HepG2 (cell line): Measurements from ENCODE around the gene MEF2A. TPM values are rescaled to one million over a fixed set of nuclear protein-coding genes. Genes with fewer than 3 reads are reported as not detected.

Experiments used
- ATAC-seq: fragments of 200-7000 bp; cut with Tn5 transposase; 3 replicates; pipeline ENCODE4 v1.9.1; 2020; ENCODE audit warnings: mild to moderate bottlenecking, moderate library complexity
- BruUV-seq: library from RNA; stranded (reverse); fragments of 400-500 nt; replicated peaks from 2 replicates; lab custom pipeline; 2021; lab: Mats Ljungman, UMichigan
- CTCF ChIA-PET: fragments of 300-600 bp; formaldehyde crosslinking; extraction: SDS; loops from one replicate; lab custom pipeline; 2021; ENCODE audit warnings: low total read pairs, inconsistent platforms, low intra/inter-chr PET ratio; lab: Yijun Ruan, JAX
- POLR2A ChIA-PET: fragments of 350-600 bp; sonication (Branson Sonifier 250); formaldehyde crosslinking; loops from one replicate; lab custom pipeline; 2020; ENCODE audit warnings: antibody characterized with exemption, inconsistent platforms; lab: Yijun Ruan, JAX
- DNase-seq: peaks from one replicate; pipeline ENCODE4 v3.0.0-alpha.2; 2015; ENCODE audit warnings: low spot score
- FAIRE-seq: peaks from 3 replicates; lab custom pipeline; 2011; peaks lifted over from hg19 to GRCh38; lab: Jason Lieb, UNC
- H2AFZ ChIP-seq: one replicate; pipeline ENCODE4 v1.6.1; 2011; ENCODE audit warnings: low read length, inconsistent platforms
- H3K27ac ChIP-seq: fragments of 300-600 bp; 3 replicates; pipeline ENCODE4 v1.8.0; 2011; ENCODE audit warnings: mixed run types, mild to moderate bottlenecking, mixed read lengths, low read length, inconsistent platforms; ENCODE audit not compliant: insufficient read depth; ENCODE audit errors: extremely low read length
- H3K27me3 ChIP-seq, 2 experiments: fragments of 200-600 bp in 1 of 2; 2 replicates in 1 of 2; 3 replicates in 1 of 2; pipeline versions ENCODE4 v1.6.0 to v1.8.0; 2011; ENCODE audit warnings: low read length in 2 of 2, mild to moderate bottlenecking in 2 of 2, moderate library complexity in 2 of 2, inconsistent platforms in 1 of 2; ENCODE audit not compliant: insufficient read depth in 2 of 2, control insufficient read depth in 1 of 2
- H3K36me3 ChIP-seq, 2 experiments: fragments of 200-600 bp in 1 of 2; replicated peaks in 1 of 2; 2 replicates in 1 of 2; 3 replicates in 1 of 2; pipeline versions ENCODE4 v1.5.1 to v1.8.0; 2011; ENCODE audit warnings: low read length in 2 of 2, inconsistent platforms in 1 of 2; ENCODE audit not compliant: insufficient read depth in 2 of 2, control insufficient read depth in 1 of 2
- H3K4me1 ChIP-seq: 2 replicates; pipeline ENCODE4 v1.5.1; 2012; ENCODE audit warnings: low read length, inconsistent platforms; ENCODE audit not compliant: insufficient read depth
- H3K4me2 ChIP-seq: 2 replicates; pipeline ENCODE4 v1.6.0; 2011; ENCODE audit warnings: low read depth, low read length, inconsistent platforms
- H3K4me3 ChIP-seq, 3 experiments: fragments of 200-600 bp in 1 of 3; sonication (generic), shearing (Covaris generic) in 1 of 3; replicated peaks in 1 of 3; 2 replicates each; pipeline ENCODE4 v1.5.1; 2011 to 2016; ENCODE audit warnings: low read length in 3 of 3, inconsistent platforms in 2 of 3, low read depth in 2 of 3, mild to moderate bottlenecking in 2 of 3, control low read depth in 1 of 3, mixed read lengths in 1 of 3; ENCODE audit not compliant: insufficient read depth in 1 of 3
- H3K79me2 ChIP-seq: one replicate; pipeline ENCODE4 v1.6.1; 2011; ENCODE audit warnings: low read length, inconsistent platforms; ENCODE audit not compliant: insufficient read depth
- H3K9ac ChIP-seq: 2 replicates; pipeline ENCODE4 v1.6.0; 2011; ENCODE audit warnings: mild to moderate bottlenecking, low read depth, low read length, inconsistent platforms; ENCODE audit not compliant: insufficient read depth
- H3K9me3 ChIP-seq: 2 replicates; pipeline ENCODE4 v1.5.1; 2012; ENCODE audit warnings: mild to moderate bottlenecking, low read length
- H4K20me1 ChIP-seq: 2 replicates; pipeline ENCODE4 v1.6.0; 2011; ENCODE audit warnings: inconsistent platforms, mild to moderate bottlenecking, low read length, moderate library complexity; ENCODE audit not compliant: insufficient read depth
- CEBPG ChIP-seq: IDR thresholded peaks from 2 replicates; pipeline ENCODE4 v1.6.1; 2016
- CHD4 ChIP-seq: fragments of 200-600 bp; sonication (generic); IDR thresholded peaks from 2 replicates; pipeline ENCODE4 v1.7.0; 2017; ENCODE audit warnings: mild to moderate bottlenecking, low read length, borderline replicate concordance
- HIVEP1 ChIP-seq: sonication (generic); formaldehyde crosslinking; IDR thresholded peaks from 2 replicates; pipeline ENCODE4 v1.4.0; 2020; ENCODE audit warnings: mild to moderate bottlenecking, missing genetic modification reagents
- POLR2AphosphoS5 ChIP-seq: IDR thresholded peaks from 2 replicates; pipeline ENCODE4 v1.6.1; 2012; ENCODE audit warnings: low read depth, low read length
- SNAPC2 ChIP-seq: sonication (generic); formaldehyde crosslinking; IDR thresholded peaks from 2 replicates; pipeline ENCODE4 v1.8.1; 2022; ENCODE audit warnings: mild to moderate bottlenecking, missing genetic modification reagents
- STAT5B ChIP-seq: sonication (generic); formaldehyde crosslinking; IDR thresholded peaks from 2 replicates; pipeline ENCODE4 v1.4.0; 2020; ENCODE audit warnings: missing genetic modification reagents
- YEATS2 ChIP-seq: sonication (generic); formaldehyde crosslinking; IDR thresholded peaks from 2 replicates; pipeline ENCODE4 v1.4.0; 2020; ENCODE audit warnings: missing genetic modification reagents, borderline replicate concordance
- ZBTB42 ChIP-seq: sonication (generic); formaldehyde crosslinking; IDR thresholded peaks from 2 replicates; pipeline ENCODE4 v1.5.0; 2020; ENCODE audit warnings: mild to moderate bottlenecking, missing genetic modification reagents
- ZMYM2 ChIP-seq: sonication (generic); formaldehyde crosslinking; IDR thresholded peaks from 2 replicates; pipeline ENCODE4 v1.8.0; 2022; ENCODE audit warnings: mild to moderate bottlenecking, missing genetic modification reagents
- ZNF235 ChIP-seq: sonication (generic); formaldehyde crosslinking; IDR thresholded peaks from 2 replicates; pipeline ENCODE4 v1.8.1; 2023; ENCODE audit warnings: mild to moderate bottlenecking, missing genetic modification reagents, borderline replicate concordance
- ZNF33A ChIP-seq: sonication (generic); formaldehyde crosslinking; IDR thresholded peaks from 2 replicates; pipeline ENCODE4 v1.5.1; 2020; ENCODE audit warnings: missing genetic modification reagents, mild to moderate bottlenecking, moderate library complexity, borderline replicate concordance
- ZNF570 ChIP-seq: sonication (generic); formaldehyde crosslinking; IDR thresholded peaks from 2 replicates; pipeline ENCODE4 v1.4.0; 2020; ENCODE audit warnings: mild to moderate bottlenecking, missing genetic modification reagents, borderline replicate concordance
- ZNF629 ChIP-seq: sonication (generic); formaldehyde crosslinking; conservative IDR thresholded peaks from 2 replicates; pipeline ENCODE4 v1.5.0; 2020; ENCODE audit warnings: missing genetic modification reagents
- ZNF749 ChIP-seq: sonication (generic); formaldehyde crosslinking; IDR thresholded peaks from 2 replicates; pipeline ENCODE4 v1.8.0; 2022; ENCODE audit warnings: mild to moderate bottlenecking, missing genetic modification reagents, moderate library complexity, borderline replicate concordance
- ZNF839 ChIP-seq: sonication (generic); formaldehyde crosslinking; IDR thresholded peaks from 2 replicates; pipeline ENCODE4 v1.4.0; 2020; ENCODE audit warnings: missing genetic modification reagents, mild to moderate bottlenecking, borderline replicate concordance
- ZSCAN21 ChIP-seq: sonication (generic); formaldehyde crosslinking; IDR thresholded peaks from 2 replicates; pipeline ENCODE4 v1.8.0; 2022; ENCODE audit warnings: mild to moderate bottlenecking, missing genetic modification reagents, moderate library complexity, borderline replicate concordance
- WGBS: methylation state at CpG from one replicate; pipeline ENCODE4 v1.1.6; 2017; ENCODE audit warnings: low lambda C conversion rate; 5-methylcytosine and 5-hydroxymethylcytosine counted together
- in situ Hi-C: cut with HindIII; loops from 2 replicates; pipeline ENCODE4 v1.10.0; 2017; ENCODE audit warnings: low pct_unique_long_range_greater_than_20kb; ENCODE audit not compliant: extremely low pct_ligation_motif_present
- intact Hi-C: fragments of 100-400 bp; cut with micrococcal nuclease; formaldehyde crosslinking; loops from one replicate; pipeline ENCODE4 v1.10.0; 2022; ENCODE audit not compliant: unreplicated experiment
- polyA plus RNA-seq, 8 experiments: library from polyadenylated mRNA; depleted of rRNA in 3 of 8; stranded (reverse) in 7 of 8; unstranded in 1 of 8; fragments of >200 nt; fragmentation: Illumina TruSeq in 4 of 8; extraction: Trizol in 4 of 8; gene quantifications; 2 replicates each; pipeline versions ENCODE4 v1.2.1 to v1.2.3, GENCODE V29; 2011 to 2016; ENCODE audit warnings: low read depth in 4 of 8, missing spikeins in 1 of 8, mixed read lengths in 1 of 8; ENCODE audit not compliant: insufficient read depth in 1 of 8
- total RNA-seq, 5 experiments: library from RNA; depleted of rRNA; stranded (reverse); fragments of >200 nt; fragmentation: Illumina TruSeq; extraction: Trizol; gene quantifications; 2 replicates each; pipeline ENCODE4 v1.2.3, GENCODE V29; 2016; ENCODE audit warnings: low read depth in 1 of 5
- TF ChIP-seq, protein P1 (sequence below): IDR thresholded peaks from 2 replicates; pipeline ENCODE4 v1.6.1; 2016; ENCODE audit warnings: mild to moderate bottlenecking, missing biosample characterization, missing genetic modification reagents
- TF ChIP-seq, protein P2 (sequence below): sonication (generic); formaldehyde crosslinking; IDR thresholded peaks from 2 replicates; pipeline ENCODE4 v1.5.1; 2020; ENCODE audit warnings: mild to moderate bottlenecking, missing genetic modification reagents

Gene MEF2A
- total and polyA plus RNA-seq, 2 of the 13 experiments (the other 11 are each of a cell fraction or from before 2014, with no cell fraction given): 15.2 to 24.4 TPM

DNA sequence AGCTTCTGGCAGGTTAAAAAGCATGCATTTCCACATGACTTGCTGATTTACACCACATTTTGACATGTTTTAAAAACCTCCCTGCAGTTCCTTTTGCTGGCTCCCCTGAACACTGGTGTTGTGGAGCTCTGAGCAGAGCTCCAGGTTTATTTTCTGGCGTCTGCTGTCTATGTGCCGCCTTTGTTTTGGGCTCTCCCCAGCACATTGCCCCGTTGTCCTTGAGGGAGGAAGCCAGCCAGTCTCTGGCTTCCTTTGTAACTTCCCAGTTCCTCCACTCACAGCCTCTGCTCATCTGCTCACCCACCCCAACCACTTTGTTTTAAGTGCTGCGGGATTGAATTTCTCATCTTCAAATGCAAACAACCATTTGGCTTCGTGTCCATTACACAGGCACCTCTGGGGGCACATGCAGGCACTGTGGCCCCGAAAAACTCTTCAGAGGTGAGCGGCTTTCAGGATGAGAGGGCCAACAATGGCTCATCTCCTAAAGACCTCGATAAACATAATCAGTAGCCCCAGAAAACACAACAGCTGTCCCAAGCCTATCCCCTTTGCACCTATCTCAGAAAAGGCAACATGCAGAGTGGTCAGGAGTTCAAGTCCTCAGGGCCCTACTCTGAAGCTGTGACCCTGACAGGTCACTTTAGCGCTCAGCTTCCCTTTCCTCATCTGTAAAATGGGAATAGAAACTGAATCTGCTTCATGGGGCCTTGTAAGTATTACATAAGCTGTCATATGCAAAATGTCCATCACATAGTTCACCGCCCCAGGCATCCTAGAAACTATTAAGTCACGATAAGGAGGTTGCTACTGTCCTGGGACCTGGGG lies 1.3 kb upstream of the MEF2A start:
- DNase-seq: peak; percentile 36
- Histone ChIP-seq H3K4me2 (peak overlapping the region; percentile 86), H3K4me1 (peaks cover 48% of the 10 kb centered on the region), H2AFZ (peak overlapping the region; percentile 28), H3K79me2 (peaks cover 31% of the 10 kb centered on the region), H3K27ac (no peak overlapping the region), H3K4me3 (peak overlapping the region; percentile 68 to 97 (median 94)), H3K9me3 (no peaks in the 10 kb centered on the region), H3K36me3 (no peaks in the 10 kb centered on the region), H3K9ac (peak overlapping the region; percentile 57; the same call in 1 of the 2 replicates), H4K20me1 (peaks cover 7% of the 10 kb centered on the region; the same call in 1 of the 2 replicates), H3K27me3 (peaks cover 0 to 3% of the 10 kb centered on the region in 2 experiments; a peak in 2 of 5 replicates)
- BruUV-seq: TSS peak; percentile 72
- ATAC-seq: peak; percentile 36
- POLR2A ChIA-PET: interaction anchor here (0.6 to 3.3 kb wide), 5 partner anchors 41 to 169 kb away, joined by 3 to 13 read pairs (median 6); partner anchors contain the start of gene LYSMD4
- 8% methylated on average over 10 of the region's 11 CpGs for WGBS
- in situ Hi-C loops (loop anchor here (10.0 kb wide), 1 partner anchor 130 kb away; no protein-coding TSS in a partner anchor), intact Hi-C loops (loop anchor here (5.0 kb wide), 1 partner anchor 107 kb away; no protein-coding TSS in a partner anchor)
- no peak for FAIRE-seq
- CTCF ChIA-PET: no interaction called here
- TF ChIP-seq CEBPG (CRISPR knock-in tag): no peak
- TF ChIP-seq ZMYM2 (CRISPR knock-in tag): 0 out of 2 replicates have a peak, but pooled peaks have one; percentile 34
- TF ChIP-seq YEATS2: 0 out of 2 replicates have a peak, but pooled peaks have one; percentile 13
- TF ChIP-seq, protein P1, sequence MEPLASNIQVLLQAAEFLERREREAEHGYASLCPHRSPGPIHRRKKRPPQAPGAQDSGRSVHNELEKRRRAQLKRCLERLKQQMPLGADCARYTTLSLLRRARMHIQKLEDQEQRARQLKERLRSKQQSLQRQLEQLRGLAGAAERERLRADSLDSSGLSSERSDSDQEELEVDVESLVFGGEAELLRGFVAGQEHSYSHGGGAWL (CRISPR knock-in tag): no peak
- TF ChIP-seq HIVEP1 (CRISPR knock-in tag): 0 out of 2 replicates have a peak, but pooled peaks have one; percentile 39
- TF ChIP-seq POLR2AphosphoS5: no peak
- TF ChIP-seq STAT5B (CRISPR knock-in tag): no peak
- TF ChIP-seq CHD4: 0 out of 2 replicates have a peak, but pooled peaks have one; percentile 79
- TF ChIP-seq SNAPC2 (CRISPR knock-in tag): 0 out of 2 replicates have a peak, but pooled peaks have one; percentile 20
- TF ChIP-seq ZNF629: peak; percentile 96
- TF ChIP-seq ZNF570 (CRISPR knock-in tag): no peak
- 0 out of 2 replicates have a peak, but pooled peaks have one; percentile 29 for TF ChIP-seq ZSCAN21 (CRISPR knock-in tag)
- TF ChIP-seq, protein P2, sequence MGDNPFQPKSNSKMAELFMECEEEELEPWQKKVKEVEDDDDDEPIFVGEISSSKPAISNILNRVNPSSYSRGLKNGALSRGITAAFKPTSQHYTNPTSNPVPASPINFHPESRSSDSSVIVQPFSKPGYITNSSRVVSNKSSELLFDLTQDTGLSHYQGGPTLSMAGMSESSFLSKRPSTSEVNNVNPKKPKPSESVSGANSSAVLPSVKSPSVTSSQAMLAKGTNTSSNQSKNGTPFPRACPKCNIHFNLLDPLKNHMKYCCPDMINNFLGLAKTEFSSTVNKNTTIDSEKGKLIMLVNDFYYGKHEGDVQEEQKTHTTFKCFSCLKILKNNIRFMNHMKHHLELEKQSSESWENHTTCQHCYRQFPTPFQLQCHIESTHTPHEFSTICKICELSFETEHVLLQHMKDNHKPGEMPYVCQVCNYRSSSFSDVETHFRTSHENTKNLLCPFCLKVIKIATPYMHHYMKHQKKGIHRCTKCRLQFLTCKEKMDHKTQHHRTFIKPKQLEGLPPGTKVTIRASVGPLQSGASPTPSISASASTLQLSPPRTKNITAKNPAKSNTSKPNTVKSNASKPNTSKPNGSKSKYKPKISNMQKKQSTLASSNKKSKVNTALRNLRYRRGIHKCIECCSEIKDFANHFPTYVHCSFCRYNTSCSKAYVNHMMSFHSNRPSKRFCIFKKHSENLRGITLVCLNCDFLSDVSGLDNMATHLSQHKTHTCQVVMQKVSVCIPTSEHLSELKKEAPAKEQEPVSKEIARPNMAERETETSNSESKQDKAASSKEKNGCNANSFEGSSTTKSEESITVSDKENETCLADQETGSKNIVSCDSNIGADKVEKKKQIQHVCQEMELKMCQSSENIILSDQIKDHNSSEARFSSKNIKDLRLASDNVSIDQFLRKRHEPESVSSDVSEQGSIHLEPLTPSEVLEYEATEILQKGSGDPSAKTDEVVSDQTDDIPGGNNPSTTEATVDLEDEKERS: 0 out of 2 replicates have a peak, but pooled peaks have one; percentile 31
- TF ChIP-seq ZNF33A: no peak
- TF ChIP-seq ZBTB42 (CRISPR knock-in tag): no peak
- 0 out of 2 replicates have a peak, but pooled peaks have one; percentile 30 for TF ChIP-seq ZNF749 (CRISPR knock-in tag)
- TF ChIP-seq ZNF839 (CRISPR knock-in tag): no peak
- 0 out of 2 replicates have a peak, but pooled peaks have one; percentile 33 for TF ChIP-seq ZNF235 (CRISPR knock-in tag)
